Stromal cell of bone marrow (primary cell): Measurements from ENCODE around the gene TGIF2LX.
"Not testable (repeated sequence)": the region's sequence is repeated elsewhere in the genome, so short reads cannot be mapped to it uniquely, and the experiment has no call there.

Source experiments
- DNase-seq: peaks from one replicate; pipeline ENCODE4 v3.0.0-alpha.2; 2012; ENCODE audit warnings: low read depth

TGIF2LX gene

DNA sequence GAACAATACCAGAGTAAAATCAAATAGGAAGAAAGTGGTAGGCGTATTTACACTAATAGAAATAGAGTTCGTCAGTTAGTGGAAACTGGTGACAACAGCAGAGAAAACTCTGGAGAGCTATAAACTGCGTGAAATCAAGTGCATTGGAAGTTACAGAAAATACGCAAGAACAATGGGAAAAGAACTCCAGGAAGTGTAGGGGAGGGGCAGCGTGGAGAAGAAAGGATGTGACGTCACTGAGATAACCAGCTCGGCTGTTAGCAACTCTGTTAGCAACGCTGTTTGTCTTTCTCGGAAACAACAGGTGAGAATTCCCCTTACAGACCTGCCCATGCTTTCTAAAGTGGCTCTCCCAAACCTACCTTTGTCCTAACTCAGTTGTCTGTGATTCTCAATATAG, at the start of gene TGIF2LX:
TSS of gene TGIF2LX (plus strand) at position 244 of the 400 bp plus-strand sequence. CDS start 178 bp downstream, outside the sequence.
- not testable (repeated sequence) for DNase-seq

DNA sequence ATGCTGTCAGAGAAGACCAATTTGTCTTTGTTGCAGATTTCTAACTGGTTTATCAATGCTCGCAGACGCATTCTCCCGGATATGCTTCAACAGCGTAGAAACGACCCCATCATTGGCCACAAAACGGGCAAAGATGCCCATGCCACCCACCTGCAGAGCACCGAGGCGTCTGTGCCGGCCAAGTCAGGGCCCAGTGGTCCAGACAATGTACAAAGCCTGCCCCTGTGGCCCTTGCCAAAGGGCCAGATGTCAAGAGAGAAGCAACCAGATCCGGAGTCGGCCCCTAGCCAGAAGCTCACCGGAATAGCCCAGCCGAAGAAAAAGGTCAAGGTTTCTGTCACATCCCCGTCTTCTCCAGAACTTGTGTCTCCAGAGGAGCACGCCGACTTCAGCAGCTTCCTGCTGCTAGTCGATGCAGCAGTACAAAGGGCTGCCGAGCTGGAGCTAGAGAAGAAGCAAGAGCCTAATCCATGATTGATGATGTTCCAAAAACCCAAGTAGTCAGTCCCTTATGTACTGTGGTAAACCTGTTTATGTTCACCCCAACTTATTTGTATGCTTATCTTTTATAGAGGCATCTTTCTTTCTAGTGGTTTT, 728 bp downstream of the TGIF2LX start:
- DNase-seq = not testable (repeated sequence)

DNA sequence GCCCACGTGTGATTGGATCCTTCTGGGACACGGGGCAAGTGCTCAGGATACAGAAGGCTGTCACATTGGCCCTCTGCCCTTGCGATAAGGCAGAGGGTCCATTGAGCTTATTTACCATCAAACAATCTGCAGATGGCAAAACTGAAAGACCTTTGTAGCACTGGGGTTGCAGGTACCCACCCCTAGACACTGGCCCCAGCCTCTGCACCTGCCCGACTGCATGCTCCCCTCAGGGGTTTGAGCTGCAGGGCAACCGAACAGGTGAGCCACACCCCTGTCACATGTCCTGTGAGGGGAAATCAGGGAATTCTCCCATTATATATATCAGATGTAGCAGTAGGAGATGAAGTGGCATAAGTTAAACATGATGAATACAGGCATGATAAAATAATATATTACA, 21.4 kb downstream of the TGIF2LX start:
- not testable (repeated sequence) for DNase-seq

DNA sequence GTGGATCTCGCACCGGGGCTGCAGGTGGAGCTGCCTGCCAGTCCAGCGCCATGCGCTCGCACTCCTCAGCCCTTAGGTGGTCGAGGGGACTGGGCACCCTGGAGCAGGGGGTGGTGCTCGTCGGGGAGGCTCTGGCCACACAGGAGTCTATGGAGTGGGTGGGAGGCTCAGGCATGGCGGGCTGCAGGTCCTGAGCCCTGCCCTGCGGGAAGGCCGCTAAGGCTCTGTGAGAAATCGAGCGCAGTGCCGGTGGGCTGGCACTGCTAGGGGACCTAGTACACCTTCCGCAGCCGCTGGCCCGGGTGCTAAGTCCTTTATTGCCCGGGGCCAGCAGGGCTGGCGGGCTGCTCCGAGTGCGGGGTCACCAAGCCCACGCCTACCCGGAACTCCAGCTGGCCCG, 43.9 kb downstream of the TGIF2LX start:
- not testable (repeated sequence) for DNase-seq
